ENCODE results near the gene PTBP1. TPM values are rescaled to one million over a fixed set of nuclear protein-coding genes. Genes with fewer than 3 reads are reported as not detected.
A peak's percentile ranks its signal among the peaks of the same experiment; 100 is the strongest.

PTBP1 gene
- polyA plus RNA-seq, 1 donor from 2014 or later = 27.3 TPM

- Histone ChIP-seq H4K20me1 (ENCODE audit: insufficient read depth) (no peaks in the 10 kb centered on the region), H3K9me2 (ENCODE audit: insufficient read depth, low read length) (no peaks in the 10 kb centered on the region), H3K4me2 (ENCODE audit: low read length) (no peak overlapping the region), H2AFZ (ENCODE audit: low read depth, low read length) (no peak overlapping the region), H3F3A (ENCODE audit: insufficient read depth, low read length, poor library complexity, severe bottlenecking) (no peaks in the 10 kb centered on the region), H3K27ac (ENCODE audit: low read length) (no peak overlapping the region), H3K9ac (ENCODE audit: low read length) (peak overlapping the region; percentile 20), H3K9me3 (ENCODE audit: low read length) (no peaks in the 10 kb centered on the region), H3K4me3 (ENCODE audit: low read length) (peak overlapping the region; percentile 38), H3K27me3 (ENCODE audit: insufficient read depth, low read depth, low read length) (peaks cover 15% of the 10 kb centered on the region), H3K36me3 (ENCODE audit: insufficient read depth, low read length) (no peaks in the 10 kb centered on the region), H3K79me2 (replicated peaks; ENCODE audit: insufficient read depth, low read length) (no peaks in the 10 kb centered on the region)
- TF ChIP-seq MXI1 (conservative IDR thresholded peaks at IDR 0.05; ENCODE audit: poor library complexity, severe bottlenecking) (no peak), POLR2AphosphoS5 (IDR thresholded peaks at IDR 0.05) (no peak), SMC3 (conservative IDR thresholded peaks at IDR 0.05; ENCODE audit: poor library complexity) (no peak), CTCF (IDR thresholded peaks at IDR 0.05; ENCODE audit: poor library complexity, severe bottlenecking) (no peak), RAD21 (conservative IDR thresholded peaks at IDR 0.05) (no peak), TAF1 (IDR thresholded peaks at IDR 0.05; ENCODE audit: low read depth) (no peak), EP300 (conservative IDR thresholded peaks at IDR 0.05; ENCODE audit: poor library complexity, severe bottlenecking) (no peak)
Measured at GRCh38 chr19:843180-843835, 46.1 kb downstream of the PTBP1 start.

GRCh38 chr19:843836-844545 lies 46.7 kb downstream of the PTBP1 start:
- no peaks in the 10 kb centered on the region for H3F3A ChIP-seq (ENCODE audit: insufficient read depth, low read length, poor library complexity, severe bottlenecking)
- H4K20me1 ChIP-seq (ENCODE audit: insufficient read depth) = no peaks in the 10 kb centered on the region
- no peak overlapping the region for H3K4me2 ChIP-seq (ENCODE audit: low read length)
- no peaks in the 10 kb centered on the region for H3K36me3 ChIP-seq (ENCODE audit: insufficient read depth, low read length)
- no peak for TF ChIP-seq POLR2AphosphoS5 (IDR thresholded peaks at IDR 0.05)
- H3K27ac ChIP-seq (ENCODE audit: low read length) = no peak overlapping the region
- H3K9me3 ChIP-seq (ENCODE audit: low read length) = no peaks in the 10 kb centered on the region
- no peak overlapping the region for H2AFZ ChIP-seq (ENCODE audit: low read depth, low read length)
- H3K27me3 ChIP-seq (ENCODE audit: insufficient read depth, low read depth, low read length) = peaks cover 15% of the 10 kb centered on the region
- peak overlapping the region; percentile 38 for H3K4me3 ChIP-seq (ENCODE audit: low read length)
- no peaks in the 10 kb centered on the region for H3K79me2 ChIP-seq (replicated peaks; ENCODE audit: insufficient read depth, low read length)
- no peak overlapping the region for H3K9ac ChIP-seq (ENCODE audit: low read length)
- no peaks in the 10 kb centered on the region for H3K9me2 ChIP-seq (ENCODE audit: insufficient read depth, low read length)

GRCh38 chr19:844546-844971 lies 47.3 kb downstream of the PTBP1 start:
- Histone ChIP-seq H3K9me3 (ENCODE audit: low read length) (no peaks in the 10 kb centered on the region), H3K36me3 (ENCODE audit: insufficient read depth, low read length) (no peaks in the 10 kb centered on the region), H4K20me1 (ENCODE audit: insufficient read depth) (no peaks in the 10 kb centered on the region), H3K9ac (ENCODE audit: low read length) (no peak overlapping the region), H3K9me2 (ENCODE audit: insufficient read depth, low read length) (no peaks in the 10 kb centered on the region), H3K4me3 (ENCODE audit: low read length) (no peak overlapping the region), H3K4me2 (ENCODE audit: low read length) (no peak overlapping the region), H3K27ac (ENCODE audit: low read length) (no peak overlapping the region), H3K27me3 (ENCODE audit: insufficient read depth, low read depth, low read length) (peaks cover 15% of the 10 kb centered on the region), H3K79me2 (replicated peaks; ENCODE audit: insufficient read depth, low read length) (no peaks in the 10 kb centered on the region), H3F3A (ENCODE audit: insufficient read depth, low read length, poor library complexity, severe bottlenecking) (no peaks in the 10 kb centered on the region), H2AFZ (ENCODE audit: low read depth, low read length) (no peak overlapping the region)
- no peak for TF ChIP-seq SMC3 (conservative IDR thresholded peaks at IDR 0.05; ENCODE audit: poor library complexity)
- no peak for TF ChIP-seq RAD21 (conservative IDR thresholded peaks at IDR 0.05)
- no peak for TF ChIP-seq MXI1 (conservative IDR thresholded peaks at IDR 0.05; ENCODE audit: poor library complexity, severe bottlenecking)
- no peak for TF ChIP-seq EZH2 (IDR thresholded peaks at IDR 0.05; ENCODE audit: borderline replicate concordance, insufficient read depth, low read length, poor library complexity, severe bottlenecking)
- no peak for TF ChIP-seq CTCF (IDR thresholded peaks at IDR 0.05; ENCODE audit: poor library complexity, severe bottlenecking)
- no peak for TF ChIP-seq TAF1 (IDR thresholded peaks at IDR 0.05; ENCODE audit: low read depth)
- no peak for TF ChIP-seq EP300 (conservative IDR thresholded peaks at IDR 0.05; ENCODE audit: poor library complexity, severe bottlenecking)
- no peak for TF ChIP-seq POLR2AphosphoS5 (IDR thresholded peaks at IDR 0.05)
- TF ChIP-seq REST (IDR thresholded peaks at IDR 0.05; ENCODE audit: borderline replicate concordance) = no peak
